Astrocyte (in vitro differentiated cells and primary cell): ENCODE data around the gene CIBAR2. TPM values are rescaled to one million over a fixed set of nuclear protein-coding genes. Genes with fewer than 3 reads are reported as not detected.

Experiments used
- DNase-seq: peaks from one replicate; pipeline ENCODE4 v3.0.0-alpha.2; 2010; ENCODE audit warnings: low read depth
- FAIRE-seq: peaks from 2 replicates; lab custom pipeline; 2011; peaks lifted over from hg19 to GRCh38; lab: Jason Lieb, UNC
- H2AFZ ChIP-seq: 2 replicates; pipeline ENCODE4 v1.6.0; 2012; ENCODE audit warnings: low read depth, low read length, inconsistent platforms
- H3K27ac ChIP-seq: 2 replicates; pipeline ENCODE4 v1.5.1; 2011; ENCODE audit warnings: low read depth, low read length, inconsistent platforms
- H3K27me3 ChIP-seq: 2 replicates; pipeline ENCODE4 v1.6.0; 2011; ENCODE audit warnings: low read length, inconsistent platforms; ENCODE audit not compliant: insufficient read depth
- H3K36me3 ChIP-seq: 2 replicates; pipeline ENCODE4 v1.5.1; 2011; ENCODE audit warnings: low read length, inconsistent platforms; ENCODE audit not compliant: insufficient read depth
- H3K4me1 ChIP-seq: 2 replicates; pipeline ENCODE4 v1.5.1; 2011; ENCODE audit warnings: low read length, inconsistent platforms; ENCODE audit not compliant: insufficient read depth
- H3K4me2 ChIP-seq: 2 replicates; pipeline ENCODE4 v1.6.0; 2012; ENCODE audit warnings: low read length, inconsistent platforms
- H3K4me3 ChIP-seq: 2 replicates; pipeline ENCODE4 v1.5.1; 2011; ENCODE audit warnings: low read depth, mild to moderate bottlenecking, low read length, inconsistent platforms; ENCODE audit not compliant: insufficient read depth
- H3K79me2 ChIP-seq: 2 replicates; pipeline ENCODE4 v1.6.0; 2012; ENCODE audit warnings: mild to moderate bottlenecking, low read length, inconsistent platforms; ENCODE audit not compliant: insufficient read depth
- H3K9ac ChIP-seq: 2 replicates; pipeline ENCODE4 v1.6.0; 2012; ENCODE audit warnings: mild to moderate bottlenecking, low read length, inconsistent platforms
- H3K9me3 ChIP-seq: 2 replicates; pipeline ENCODE4 v1.5.1; 2012; ENCODE audit warnings: low read depth, mild to moderate bottlenecking, low read length, inconsistent platforms; ENCODE audit not compliant: insufficient read depth
- H4K20me1 ChIP-seq: 2 replicates; pipeline ENCODE4 v1.6.0; 2012; ENCODE audit warnings: low read length, inconsistent platforms; ENCODE audit not compliant: insufficient read depth
- H3K27ac Mint-ChIP-seq: one replicate; pipeline ENCODE4 v1.8.0; 2021; ENCODE audit warnings: mild to moderate bottlenecking, mixed read lengths; ENCODE audit not compliant: unreplicated experiment
- H3K27me3 Mint-ChIP-seq: one replicate; pipeline ENCODE4 v1.8.0; 2021; ENCODE audit warnings: low read depth, mixed read lengths; ENCODE audit not compliant: unreplicated experiment
- H3K36me3 Mint-ChIP-seq: one replicate; pipeline ENCODE4 v1.8.0; 2021; ENCODE audit warnings: low read depth, mixed read lengths; ENCODE audit not compliant: unreplicated experiment
- H3K4me1 Mint-ChIP-seq: one replicate; pipeline ENCODE4 v1.8.0; 2021; ENCODE audit warnings: low read depth, mixed read lengths; ENCODE audit not compliant: unreplicated experiment
- H3K4me3 Mint-ChIP-seq: one replicate; pipeline ENCODE4 v1.8.0; 2021; ENCODE audit warnings: mild to moderate bottlenecking, moderate library complexity, mixed read lengths; ENCODE audit not compliant: unreplicated experiment
- H3K9me3 Mint-ChIP-seq: one replicate; pipeline ENCODE4 v1.8.0; 2021; ENCODE audit warnings: mild to moderate bottlenecking, mixed read lengths; ENCODE audit not compliant: unreplicated experiment
- EZH2 ChIP-seq: IDR thresholded peaks from 2 replicates; pipeline ENCODE4 v1.6.1; 2012; ENCODE audit warnings: mild to moderate bottlenecking, low read length, inconsistent platforms; ENCODE audit not compliant: insufficient read depth
- total RNA-seq: library from RNA; stranded (reverse); gene quantifications from 2 replicates; pipeline ENCODE4 v1.2.1, GENCODE V29; 2021
- TF ChIP-seq, protein P1 (sequence below): IDR thresholded peaks from 2 replicates; pipeline ENCODE4 v1.5.1; 2011; ENCODE audit warnings: low read depth, mild to moderate bottlenecking, inconsistent platforms, low read length, moderate library complexity; ENCODE audit not compliant: insufficient read depth

The CIBAR2 gene
- total RNA-seq, 1 donor from 2014 or later: not detected

DNA sequence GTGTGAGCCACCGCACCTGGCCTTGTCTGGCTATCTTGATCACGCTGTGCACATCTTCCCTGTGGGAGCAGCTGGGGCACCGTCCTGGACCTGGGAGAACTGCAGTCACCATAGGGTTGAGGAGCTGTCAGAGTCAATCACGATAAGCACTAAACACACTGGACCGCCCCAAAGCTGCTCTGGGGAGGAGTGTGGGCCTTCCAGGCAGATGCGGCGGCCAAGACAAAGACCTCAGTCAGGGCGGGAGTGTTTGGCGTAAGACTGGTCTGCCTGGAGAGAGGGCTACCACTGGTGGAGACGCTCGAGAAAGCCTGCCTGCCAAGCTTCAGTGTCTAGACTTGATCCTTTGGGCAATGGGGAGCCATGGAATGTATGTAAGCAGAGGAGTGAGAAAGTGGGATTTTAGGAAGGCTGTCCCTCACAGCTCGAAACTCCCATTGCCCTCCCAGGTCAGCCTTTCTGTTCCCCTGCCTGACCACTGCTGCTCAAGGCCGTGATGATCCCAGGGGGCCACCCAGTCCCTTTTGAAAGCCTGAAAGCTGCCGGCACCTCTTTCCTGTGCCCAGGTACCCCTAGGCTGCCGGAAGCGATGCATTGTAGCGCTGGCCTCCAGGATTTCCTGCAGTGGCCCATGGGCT, 29.3 kb upstream of the CIBAR2 start:
- peaks cover 7% of the 10 kb centered on the region for H3K9me3 Mint-ChIP-seq
- Histone ChIP-seq H3K4me3 (no peak overlapping the region), H3K4me1 (peaks cover 12% of the 10 kb centered on the region), H4K20me1 (no peaks in the 10 kb centered on the region), H3K27me3 (no peaks in the 10 kb centered on the region), H3K79me2 (no peaks in the 10 kb centered on the region), H3K36me3 (no peaks in the 10 kb centered on the region), H2AFZ (no peak overlapping the region), H3K4me2 (no peak overlapping the region), H3K9me3 (no peaks in the 10 kb centered on the region), H3K9ac (no peak overlapping the region), H3K27ac (no peak overlapping the region)
- FAIRE-seq: no peak
- TF ChIP-seq EZH2: no peak
- TF ChIP-seq, protein P1, sequence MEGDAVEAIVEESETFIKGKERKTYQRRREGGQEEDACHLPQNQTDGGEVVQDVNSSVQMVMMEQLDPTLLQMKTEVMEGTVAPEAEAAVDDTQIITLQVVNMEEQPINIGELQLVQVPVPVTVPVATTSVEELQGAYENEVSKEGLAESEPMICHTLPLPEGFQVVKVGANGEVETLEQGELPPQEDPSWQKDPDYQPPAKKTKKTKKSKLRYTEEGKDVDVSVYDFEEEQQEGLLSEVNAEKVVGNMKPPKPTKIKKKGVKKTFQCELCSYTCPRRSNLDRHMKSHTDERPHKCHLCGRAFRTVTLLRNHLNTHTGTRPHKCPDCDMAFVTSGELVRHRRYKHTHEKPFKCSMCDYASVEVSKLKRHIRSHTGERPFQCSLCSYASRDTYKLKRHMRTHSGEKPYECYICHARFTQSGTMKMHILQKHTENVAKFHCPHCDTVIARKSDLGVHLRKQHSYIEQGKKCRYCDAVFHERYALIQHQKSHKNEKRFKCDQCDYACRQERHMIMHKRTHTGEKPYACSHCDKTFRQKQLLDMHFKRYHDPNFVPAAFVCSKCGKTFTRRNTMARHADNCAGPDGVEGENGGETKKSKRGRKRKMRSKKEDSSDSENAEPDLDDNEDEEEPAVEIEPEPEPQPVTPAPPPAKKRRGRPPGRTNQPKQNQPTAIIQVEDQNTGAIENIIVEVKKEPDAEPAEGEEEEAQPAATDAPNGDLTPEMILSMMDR: no peak
- H3K27ac Mint-ChIP-seq: no peak overlapping the region
- no peaks in the 10 kb centered on the region for H3K36me3 Mint-ChIP-seq
- H3K27me3 Mint-ChIP-seq: peaks cover 36% of the 10 kb centered on the region
- no peak for DNase-seq
- H3K4me1 Mint-ChIP-seq: peaks cover 6% of the 10 kb centered on the region
- H3K4me3 Mint-ChIP-seq: no peak overlapping the region

DNA sequence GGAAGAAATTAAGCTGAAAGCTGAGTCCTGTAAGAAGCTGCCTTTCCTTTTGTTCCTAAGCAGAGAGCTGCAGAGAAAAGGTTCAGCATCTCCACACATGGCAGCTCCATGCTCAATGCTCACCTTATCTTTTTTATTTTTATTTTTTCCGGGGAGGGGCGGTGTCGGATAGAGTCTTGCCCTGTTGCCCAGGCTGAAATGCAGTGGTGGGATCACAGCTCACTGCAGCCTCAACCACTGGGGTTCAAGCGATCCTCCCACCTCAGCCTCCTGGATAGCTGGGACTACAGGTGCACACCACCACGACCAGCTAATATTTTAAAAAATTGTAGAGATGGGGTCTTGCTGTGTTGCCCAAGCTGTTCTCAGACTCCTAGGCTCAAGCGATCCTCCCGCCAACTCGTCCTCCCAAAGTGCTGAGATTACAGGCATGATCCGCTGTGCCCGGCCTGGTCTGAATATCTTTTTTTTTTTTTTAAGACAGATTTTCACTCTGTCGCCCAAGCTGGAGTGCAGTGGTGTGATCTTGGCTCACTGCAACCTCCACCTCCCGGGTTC, 28.3 kb upstream of the CIBAR2 start:
- Histone ChIP-seq H3K9me3 (no peaks in the 10 kb centered on the region), H3K4me1 (peaks cover 18% of the 10 kb centered on the region), H3K4me2 (no peak overlapping the region), H4K20me1 (no peaks in the 10 kb centered on the region), H2AFZ (no peak overlapping the region), H3K27ac (no peak overlapping the region), H3K4me3 (no peak overlapping the region), H3K79me2 (no peaks in the 10 kb centered on the region), H3K36me3 (no peaks in the 10 kb centered on the region), H3K9ac (no peak overlapping the region), H3K27me3 (no peaks in the 10 kb centered on the region)
- H3K27ac Mint-ChIP-seq: no peak overlapping the region
- H3K4me1 Mint-ChIP-seq: peaks cover 6% of the 10 kb centered on the region
- H3K36me3 Mint-ChIP-seq: no peaks in the 10 kb centered on the region
- peaks cover 30% of the 10 kb centered on the region for H3K27me3 Mint-ChIP-seq
- DNase-seq (no peak), FAIRE-seq (no peak)
- no peak overlapping the region for H3K4me3 Mint-ChIP-seq
- peaks cover 7% of the 10 kb centered on the region for H3K9me3 Mint-ChIP-seq
- TF ChIP-seq, protein P1: no peak
- no peak for TF ChIP-seq EZH2

DNA sequence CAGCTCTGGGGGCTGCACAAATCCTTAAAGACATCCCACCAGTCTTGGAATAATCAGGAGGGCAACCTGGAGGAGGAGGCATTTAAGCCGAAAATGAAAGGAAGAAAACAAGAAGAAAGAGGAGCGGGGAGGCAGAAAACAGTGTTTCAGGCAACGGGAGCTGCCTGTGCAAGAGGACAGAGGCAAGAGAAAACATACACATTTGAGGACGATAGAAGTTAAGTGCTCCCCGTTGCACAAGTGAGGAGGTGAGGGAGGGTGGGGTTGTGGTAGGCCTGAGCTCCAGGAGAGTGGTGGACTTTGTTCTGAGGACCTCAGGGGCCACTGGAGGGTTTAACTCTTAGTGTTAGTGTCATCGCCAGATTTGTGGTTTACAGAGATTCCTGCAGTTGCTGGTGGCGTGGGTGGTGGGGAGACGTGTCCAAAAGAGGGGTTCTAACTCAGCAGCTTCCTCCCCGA, 27.6 kb upstream of the CIBAR2 start:
- Mint-ChIP-seq H3K27ac (peak overlapping the region; percentile 34), H3K27me3 (peaks cover 28% of the 10 kb centered on the region), H3K4me3 (no peak overlapping the region), H3K4me1 (peaks cover 6% of the 10 kb centered on the region), H3K36me3 (no peaks in the 10 kb centered on the region), H3K9me3 (peaks cover 7% of the 10 kb centered on the region)
- Histone ChIP-seq H3K27me3 (no peaks in the 10 kb centered on the region), H3K27ac (no peak overlapping the region), H3K4me2 (no peak overlapping the region), H3K36me3 (no peaks in the 10 kb centered on the region), H3K9ac (no peak overlapping the region), H3K4me1 (peaks cover 18% of the 10 kb centered on the region), H4K20me1 (no peaks in the 10 kb centered on the region), H3K79me2 (no peaks in the 10 kb centered on the region), H3K9me3 (no peaks in the 10 kb centered on the region), H2AFZ (no peak overlapping the region), H3K4me3 (no peak overlapping the region)
- TF ChIP-seq, protein P1: no peak
- TF ChIP-seq EZH2: no peak
- DNase-seq: no peak
- FAIRE-seq: no peak
